IMR-90 (cell line): ENCODE data around the gene KCNMA1. TPM values are rescaled to one million over a fixed set of nuclear protein-coding genes. Genes with fewer than 3 reads are reported as not detected.

Source experiments
- ATAC-seq: fragments of 200-7000 bp; cut with Tn5 transposase; 2 replicates; pipeline ENCODE4 v1.9.1; 2020; ENCODE audit warnings: low read depth, mild to moderate bottlenecking, moderate library complexity
- BruUV-seq: library from RNA; stranded (reverse); fragments of 400-500 nt; replicated peaks from 2 replicates; lab custom pipeline; 2021; lab: Mats Ljungman, UMichigan
- CTCF ChIA-PET: fragments of 300-600 bp; formaldehyde crosslinking; extraction: SDS; loops from one replicate; lab custom pipeline; 2021; ENCODE audit warnings: antibody characterized with exemption; lab: Yijun Ruan, JAX
- POLR2A ChIA-PET: fragments of 300-600 bp; sonication (Branson Sonifier 250); formaldehyde crosslinking; loops from one replicate; lab custom pipeline; 2022; ENCODE audit warnings: antibody characterized with exemption; ENCODE audit not compliant: unreplicated experiment; lab: Charles Lee
- DNase-seq: peaks from one replicate; pipeline ENCODE4 v3.0.0; 2013
- H2AFZ ChIP-seq: replicated peaks from 2 replicates; pipeline ENCODE3; 2013; ENCODE audit warnings: low read length, mild to moderate bottlenecking; ENCODE audit not compliant: poor library complexity
- H2AK5ac ChIP-seq: 2 replicates; pipeline ENCODE4 v1.6.1; 2013; ENCODE audit warnings: low read depth, low read length, inconsistent platforms
- H2AK9ac ChIP-seq: replicated peaks from 2 replicates; pipeline ENCODE3; 2013; ENCODE audit warnings: mild to moderate bottlenecking, low read depth, low read length, moderate library complexity; ENCODE audit not compliant: poor library complexity
- H2BK120ac ChIP-seq: 2 replicates; pipeline ENCODE4 v1.6.1; 2013; ENCODE audit warnings: low read depth, low read length, inconsistent platforms
- H2BK15ac ChIP-seq: 3 replicates; pipeline ENCODE4 v1.6.1; 2013; ENCODE audit warnings: low read depth, low read length, inconsistent platforms
- H2BK20ac ChIP-seq: 2 replicates; pipeline ENCODE4 v1.6.1; 2013; ENCODE audit warnings: low read depth, mild to moderate bottlenecking, inconsistent platforms, low read length, moderate library complexity
- H2BK5ac ChIP-seq: 2 replicates; pipeline ENCODE4 v1.6.1; 2013; ENCODE audit warnings: mild to moderate bottlenecking, low read depth, low read length, inconsistent platforms; ENCODE audit not compliant: poor library complexity, severe bottlenecking
- H3K14ac ChIP-seq: replicated peaks from 2 replicates; pipeline ENCODE4 v1.6.1; 2013; ENCODE audit warnings: low read depth, low read length, inconsistent platforms
- H3K18ac ChIP-seq: 2 replicates; pipeline ENCODE4 v1.6.1; 2013; ENCODE audit warnings: low read depth, low read length, control low read depth
- H3K23ac ChIP-seq: 2 replicates; pipeline ENCODE4 v1.6.1; 2013; ENCODE audit warnings: low read depth, low read length, inconsistent platforms
- H3K27ac ChIP-seq: 2 replicates; pipeline ENCODE4 v1.5.1; 2013; ENCODE audit warnings: mild to moderate bottlenecking, control low read depth, low read length; ENCODE audit not compliant: insufficient read depth
- H3K27me3 ChIP-seq: 2 replicates; pipeline ENCODE4 v1.6.1; 2013; ENCODE audit warnings: low read length; ENCODE audit not compliant: control insufficient read depth, insufficient read depth
- H3K36me3 ChIP-seq: 2 replicates; pipeline ENCODE4 v1.6.1; 2013; ENCODE audit warnings: low read length, mixed read lengths; ENCODE audit not compliant: control insufficient read depth, insufficient read depth
- H3K4ac ChIP-seq: 2 replicates; pipeline ENCODE4 v1.6.1; 2013; ENCODE audit warnings: low read depth, low read length, inconsistent platforms
- H3K4me1 ChIP-seq: 2 replicates; pipeline ENCODE4 v1.6.1; 2013; ENCODE audit warnings: low read length, mixed read lengths; ENCODE audit not compliant: control insufficient read depth, insufficient read depth
- H3K4me2 ChIP-seq: 2 replicates; pipeline ENCODE4 v1.6.1; 2013; ENCODE audit warnings: low read depth, mild to moderate bottlenecking, control low read depth, low read length, moderate library complexity
- H3K4me3 ChIP-seq: 2 replicates; pipeline ENCODE4 v1.5.1; 2013; ENCODE audit warnings: low read depth, mild to moderate bottlenecking, control low read depth, low read length, moderate library complexity; ENCODE audit not compliant: insufficient read depth
- H3K56ac ChIP-seq: 2 replicates; pipeline ENCODE4 v1.6.1; 2013; ENCODE audit warnings: low read length, inconsistent platforms; ENCODE audit not compliant: insufficient read depth; ENCODE audit errors: extremely low read depth
- H3K79me1 ChIP-seq, 2 experiments: 2 replicates each; pipeline ENCODE4 v1.6.1; 2013; ENCODE audit warnings: low read length in 2 of 2, inconsistent platforms in 1 of 2, low read depth in 1 of 2
- H3K9ac ChIP-seq: 2 replicates; pipeline ENCODE4 v1.6.1; 2013; ENCODE audit warnings: low read depth, low read length, control low read depth
- H3K9me1 ChIP-seq: 2 replicates; pipeline ENCODE4 v1.6.1; 2013; ENCODE audit warnings: low read length, inconsistent platforms; ENCODE audit not compliant: insufficient read depth
- H3K9me3 ChIP-seq: 2 replicates; pipeline ENCODE4 v1.6.1; 2013; ENCODE audit warnings: low read length; ENCODE audit not compliant: control insufficient read depth, insufficient read depth
- H4K20me1 ChIP-seq: 2 replicates; pipeline ENCODE4 v1.6.1; 2013; ENCODE audit warnings: low read length, inconsistent platforms; ENCODE audit not compliant: insufficient read depth
- H4K5ac ChIP-seq: 2 replicates; pipeline ENCODE4 v1.6.1; 2013; ENCODE audit warnings: mild to moderate bottlenecking, low read depth, low read length, control low read depth
- H4K8ac ChIP-seq, 2 experiments: 2 replicates each; pipeline ENCODE4 v1.6.1; 2013; ENCODE audit warnings: low read depth in 2 of 2, low read length in 2 of 2, control low read depth in 1 of 2, inconsistent platforms in 1 of 2
- H4K91ac ChIP-seq: 2 replicates; pipeline ENCODE4 v1.6.1; 2013; ENCODE audit warnings: low read depth, low read length, inconsistent platforms; ENCODE audit not compliant: insufficient read depth
- MAFK ChIP-seq: IDR thresholded peaks from 2 replicates; pipeline ENCODE4 v1.6.1; 2012; ENCODE audit warnings: low read depth, low read length, improper control_type of control experiment
- MAZ ChIP-seq: IDR thresholded peaks from 2 replicates; pipeline ENCODE4 v1.6.1; 2012; ENCODE audit warnings: low read depth, mild to moderate bottlenecking, low read length, improper control_type of control experiment, moderate library complexity, borderline replicate concordance
- POLR2A ChIP-seq: IDR thresholded peaks from 2 replicates; pipeline ENCODE4 v1.6.1; 2012; ENCODE audit warnings: mild to moderate bottlenecking, low read depth, low read length
- SMC3 ChIP-seq: fragments of 150-350 bp; IDR thresholded peaks from 2 replicates; pipeline ENCODE4 v1.6.1; 2016; ENCODE audit warnings: low read depth, mild to moderate bottlenecking, antibody characterized with exemption, low read length, moderate library complexity
- WGBS, 2 experiments: methylation state at CpG; one replicate each; pipeline versions ENCODE4 v1.1.5 to v1.1.7; 2013; ENCODE audit warnings: missing lambda C conversion rate in 2 of 2; ENCODE audit not compliant: insufficient read length in 1 of 2; ENCODE audit errors: extremely low coverage in 2 of 2; 5-methylcytosine and 5-hydroxymethylcytosine counted together
- dilution Hi-C: fragments of 300-500 bp; cut with HindIII; formaldehyde crosslinking; loops from one replicate; pipeline ENCODE4 v1.14.3; 2018; ENCODE audit warnings: low sequenced_read_pairs; ENCODE audit not compliant: unreplicated experiment
- in situ Hi-C: fragments of 300-500 bp; cut with MboI; formaldehyde crosslinking; loops from 3 replicates; pipeline ENCODE4 v1.14.3; 2019; ENCODE audit warnings: low sequenced_read_pairs, inconsistent platforms, mixed read lengths
- intact Hi-C: fragments of 100-400 bp; cut with micrococcal nuclease; formaldehyde crosslinking; loops from 2 replicates; pipeline ENCODE4 v1.10.0; 2022
- polyA plus RNA-seq, 3 experiments: library from polyadenylated mRNA; depleted of rRNA; stranded (reverse); fragments of >200 nt; gene quantifications; 2 replicates each; pipeline ENCODE4 v1.2.3, GENCODE V29; 2012; ENCODE audit warnings: low replicate concordance in 1 of 3
- total RNA-seq: library from RNA; depleted of rRNA; stranded (reverse); fragments of >200 nt; gene quantifications from 2 replicates; pipeline ENCODE4 v1.2.3, GENCODE V29; 2012
- TF ChIP-seq, protein P1 (sequence below): fragments of 150-350 bp; IDR thresholded peaks from 2 replicates; pipeline ENCODE4 v1.6.1; 2016; ENCODE audit warnings: low read depth, mild to moderate bottlenecking, low read length, moderate library complexity, borderline replicate concordance

The KCNMA1 gene
- total and polyA plus RNA-seq, 2 of the 4 experiments (the other 2 are of a cell fraction): 25.6 to 29.6 TPM

DNA sequence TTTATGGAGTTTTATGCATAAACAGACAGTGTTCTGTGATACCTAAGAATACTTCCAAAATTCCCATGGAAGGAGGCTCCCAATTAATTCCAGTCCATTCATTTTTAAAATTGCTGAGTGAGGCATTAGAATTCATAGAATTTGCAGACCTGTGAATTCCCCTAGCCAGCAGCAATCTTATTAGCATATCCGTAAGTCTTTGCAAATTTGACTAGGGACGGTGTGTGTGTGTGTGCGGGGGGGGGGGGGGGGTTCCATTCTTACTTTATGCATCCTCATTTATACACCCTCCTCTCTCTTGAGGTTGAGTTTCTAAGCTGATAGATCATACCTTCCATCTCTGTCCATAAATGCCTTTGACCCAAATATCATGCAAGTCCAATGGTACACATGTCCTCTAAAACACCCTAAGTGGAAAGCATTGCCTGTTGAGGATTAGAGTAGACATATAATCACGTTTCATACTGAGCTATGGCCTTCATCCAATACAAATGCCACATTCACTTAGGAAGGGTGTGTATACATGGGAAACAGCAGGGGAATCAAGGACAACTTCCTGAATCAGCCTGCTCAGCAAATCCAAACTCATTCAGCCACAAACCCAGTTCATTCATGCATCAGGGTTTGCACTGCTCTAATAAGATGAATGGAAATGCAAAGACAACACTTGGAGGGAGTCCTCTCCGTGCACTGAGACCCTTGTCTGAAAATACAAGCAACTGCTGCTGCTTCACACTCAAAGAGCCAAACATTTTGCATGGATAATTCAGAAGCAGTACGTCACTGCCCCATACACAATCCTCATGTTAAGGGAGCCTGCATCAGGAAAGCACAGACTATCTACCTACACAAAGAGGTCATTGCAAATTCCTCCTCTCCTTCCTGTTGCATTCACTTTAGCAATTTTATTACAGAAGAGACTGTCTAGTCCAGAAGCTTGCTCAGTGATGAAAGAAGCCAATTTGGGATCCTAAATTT lies 350.8 kb downstream of the KCNMA1 start:
- H3K4me1 ChIP-seq: peaks cover 9% of the 10 kb centered on the region
- no peaks in the 10 kb centered on the region for H4K20me1 ChIP-seq
- no peak overlapping the region for H4K8ac ChIP-seq
- no peak overlapping the region for H4K91ac ChIP-seq
- peaks cover 0 to 3% of the 10 kb centered on the region in 2 experiments; a peak in 1 of 4 replicates for H3K79me1 ChIP-seq
- no peak overlapping the region for H2BK20ac ChIP-seq
- no peak overlapping the region for H3K56ac ChIP-seq
- H3K23ac ChIP-seq: no peak overlapping the region; the same call in 1 of the 2 replicates
- in situ Hi-C loops: no loop called here
- H3K4me2 ChIP-seq: no peak overlapping the region
- no TSS peak for BruUV-seq
- no peak for DNase-seq
- no peak overlapping the region for H2BK120ac ChIP-seq
- no peak overlapping the region for H3K4ac ChIP-seq
- H3K27ac ChIP-seq: no peak overlapping the region
- H2BK5ac ChIP-seq: no peak overlapping the region
- no peak overlapping the region for H3K18ac ChIP-seq
- peaks cover 5% of the 10 kb centered on the region; the same call in 1 of the 2 replicates for H3K9me1 ChIP-seq
- intact Hi-C loops: no loop called here
- ATAC-seq: no peak
- no peaks in the 10 kb centered on the region; the same call in 1 of the 2 replicates for H3K27me3 ChIP-seq
- H2AK5ac ChIP-seq: no peak overlapping the region
- TF ChIP-seq, protein P1, sequence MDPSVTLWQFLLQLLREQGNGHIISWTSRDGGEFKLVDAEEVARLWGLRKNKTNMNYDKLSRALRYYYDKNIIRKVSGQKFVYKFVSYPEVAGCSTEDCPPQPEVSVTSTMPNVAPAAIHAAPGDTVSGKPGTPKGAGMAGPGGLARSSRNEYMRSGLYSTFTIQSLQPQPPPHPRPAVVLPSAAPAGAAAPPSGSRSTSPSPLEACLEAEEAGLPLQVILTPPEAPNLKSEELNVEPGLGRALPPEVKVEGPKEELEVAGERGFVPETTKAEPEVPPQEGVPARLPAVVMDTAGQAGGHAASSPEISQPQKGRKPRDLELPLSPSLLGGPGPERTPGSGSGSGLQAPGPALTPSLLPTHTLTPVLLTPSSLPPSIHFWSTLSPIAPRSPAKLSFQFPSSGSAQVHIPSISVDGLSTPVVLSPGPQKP: no peak
- TF ChIP-seq SMC3: no peak
- TF ChIP-seq MAFK: 0 out of 2 replicates have a peak, but pooled peaks have one; percentile 15
- TF ChIP-seq POLR2A: no peak
- no peak for TF ChIP-seq MAZ
- no peak overlapping the region for H2AK9ac ChIP-seq
- H3K36me3 ChIP-seq: no peaks in the 10 kb centered on the region
- POLR2A ChIA-PET: no interaction called here
- no peak overlapping the region for H3K9ac ChIP-seq
- no CpG with 5 or more reads among the region's 6 CpGs for WGBS, 2 experiments
- H3K14ac ChIP-seq: no peak overlapping the region
- H3K4me3 ChIP-seq: no peak overlapping the region
- no peak overlapping the region for H2AFZ ChIP-seq
- H3K9me3 ChIP-seq: no peaks in the 10 kb centered on the region
- dilution Hi-C loops: no loop called here
- H2BK15ac ChIP-seq: peak overlapping the region; percentile 23; the same call in 1 of the 3 replicates
- H4K5ac ChIP-seq: no peak overlapping the region
- CTCF ChIA-PET: no interaction called here
